ENCODE data around the gene SNAP47. TPM values are rescaled to one million over a fixed set of nuclear protein-coding genes. Genes with fewer than 3 reads are reported as not detected.
"Not testable (repeated sequence)": the region's sequence is repeated elsewhere in the genome, so short reads cannot be mapped to it uniquely, and the experiment has no call there.

SNAP47 gene
- total and polyA plus RNA-seq, 2 of the 4 experiments (the other 2 are of a cell fraction) = 39.4 to 72.9 TPM

- BruUV-seq (replicated peaks); POLR2A ChIA-PET (ENCODE audit: unreplicated experiment); H2AK9ac ChIP-seq (replicated peaks; ENCODE audit: low read depth, low read length, poor library complexity); in situ Hi-C loops (cut with MboI; ENCODE audit: low sequenced_read_pairs); H2BK20ac ChIP-seq (ENCODE audit: low read depth, low read length); H3K9me1 ChIP-seq (ENCODE audit: insufficient read depth, low read length); H4K8ac ChIP-seq (ENCODE audit: low read depth in 2 of 2, low read length in 2 of 2); H3K18ac ChIP-seq (ENCODE audit: low read depth, low read length); H3K4me2 ChIP-seq (ENCODE audit: low read depth, low read length); H4K91ac ChIP-seq (ENCODE audit: insufficient read depth, low read depth, low read length); H3K9ac ChIP-seq (ENCODE audit: low read depth, low read length); intact Hi-C loops (cut with micrococcal nuclease); H3K4me3 ChIP-seq (ENCODE audit: insufficient read depth, low read depth, low read length); H3K14ac ChIP-seq (replicated peaks; ENCODE audit: low read depth, low read length); H2AK5ac ChIP-seq (ENCODE audit: low read depth, low read length); H3K9me3 ChIP-seq (ENCODE audit: control insufficient read depth, insufficient read depth, low read length); H4K5ac ChIP-seq (ENCODE audit: low read depth, low read length); H2BK5ac ChIP-seq (ENCODE audit: low read depth, low read length, poor library complexity, severe bottlenecking); H3K79me1 ChIP-seq (ENCODE audit: low read depth in 1 of 2, low read length in 2 of 2); H3K4me1 ChIP-seq (ENCODE audit: control insufficient read depth, insufficient read depth, low read length); H3K27ac ChIP-seq (ENCODE audit: insufficient read depth, low read length); H3K4ac ChIP-seq (ENCODE audit: low read depth, low read length); dilution Hi-C loops (cut with HindIII; ENCODE audit: low sequenced_read_pairs, unreplicated experiment); H3K27me3 ChIP-seq (ENCODE audit: control insufficient read depth, insufficient read depth, low read length); ATAC-seq (ENCODE audit: low read depth); H2BK120ac ChIP-seq (ENCODE audit: low read depth, low read length); CTCF ChIA-PET; H2BK15ac ChIP-seq (ENCODE audit: low read depth, low read length); H4K20me1 ChIP-seq (ENCODE audit: insufficient read depth, low read length); H3K56ac ChIP-seq (ENCODE audit: extremely low read depth, insufficient read depth, low read length); H3K36me3 ChIP-seq (ENCODE audit: control insufficient read depth, insufficient read depth, low read length); H3K23ac ChIP-seq (ENCODE audit: low read depth, low read length); DNase-seq; H2AFZ ChIP-seq (replicated peaks; ENCODE audit: low read length, poor library complexity): not testable (repeated sequence)
- WGBS, 2 experiments (ENCODE audit: extremely low coverage in 2 of 2, insufficient read length in 1 of 2) = no CpG with 5 or more reads among the region's 1 CpG
Observed at GRCh38 chr1:227701631-227702030, 33.6 kb upstream of the SNAP47 start.

Measured in IMR-90 (cell line).